B cell (primary cell): Measurements from ENCODE around the gene USP30. TPM values are rescaled to one million over a fixed set of nuclear protein-coding genes. Genes with fewer than 3 reads are reported as not detected.
"Not testable (repeated sequence)": the region's sequence is repeated elsewhere in the genome, so short reads cannot be mapped to it uniquely, and the experiment has no call there.

Source experiments
- ATAC-seq: fragments of 200-7000 bp; cut with Tn5 transposase; one replicate; pipeline ENCODE4 v1.10.0; 2021; ENCODE audit warnings: low read depth, mild to moderate bottlenecking, moderate number of reproducible peaks, moderate library complexity
- CTCF ChIA-PET: fragments of 350-600 bp; sonication (Branson Sonifier 250); formaldehyde crosslinking; loops from one replicate; lab custom pipeline; 2021; ENCODE audit warnings: antibody characterized with exemption, inconsistent platforms; lab: Charles Lee
- POLR2A ChIA-PET: fragments of 350-600 bp; sonication (Branson Sonifier 250); formaldehyde crosslinking; loops from one replicate; lab custom pipeline; 2021; ENCODE audit warnings: antibody characterized with exemption; lab: Charles Lee
- DNase-seq: peaks from one replicate; pipeline ENCODE4 v3.0.0; 2013
- H2AFZ ChIP-seq: 2 replicates; pipeline ENCODE4 v1.6.1; 2012; ENCODE audit warnings: mild to moderate bottlenecking, low read depth, low read length; ENCODE audit not compliant: insufficient read depth, poor library complexity, severe bottlenecking
- H3K27ac ChIP-seq, 2 donors: 1 replicate in 1 of 2; 2 replicates in 1 of 2; pipeline ENCODE4 v1.5.1; 2012 to 2013; ENCODE audit warnings: low read length in 2 of 2, mild to moderate bottlenecking in 2 of 2, moderate library complexity in 1 of 2
- H3K27me3 ChIP-seq, 4 experiments: fragments of 200-600 bp in 1 of 4; sonication (generic) in 1 of 4; replicated peaks in 1 of 4; 1 replicate in 2 of 4; 2 replicates in 2 of 4; pipeline versions ENCODE4 v1.6.1 to v1.7.0; 2013 to 2016; ENCODE audit warnings: low read length in 3 of 4, mild to moderate bottlenecking in 2 of 4, mixed read lengths in 1 of 4, moderate library complexity in 1 of 4; ENCODE audit not compliant: insufficient read depth in 4 of 4, control insufficient read depth in 3 of 4; ENCODE audit errors: control extremely low read depth in 1 of 4
- H3K36me3 ChIP-seq, 2 experiments: replicated peaks in 1 of 2; 1 replicate in 1 of 2; 2 replicates in 1 of 2; pipeline versions ENCODE4 v1.6.1 to v1.7.1; 2013; ENCODE audit warnings: low read length in 1 of 2; ENCODE audit not compliant: insufficient read depth in 2 of 2, control insufficient read depth in 1 of 2; ENCODE audit errors: control extremely low read depth in 1 of 2, extremely low read depth in 1 of 2
- H3K4me1 ChIP-seq, 2 donors: fragments of 200-600 bp in 1 of 2; sonication (generic) in 1 of 2; 1 replicate in 1 of 2; 2 replicates in 1 of 2; pipeline versions ENCODE4 v1.5.1 to v1.6.1; 2013 to 2017; ENCODE audit warnings: low read length in 2 of 2; ENCODE audit not compliant: control insufficient read depth in 2 of 2, insufficient read depth in 2 of 2
- H3K4me2 ChIP-seq: replicated peaks from 2 replicates; pipeline ENCODE3; 2012; ENCODE audit warnings: mild to moderate bottlenecking, low read depth, low read length; ENCODE audit not compliant: poor library complexity, severe bottlenecking
- H3K4me3 ChIP-seq, 5 experiments: fragments of 200-600 bp in 1 of 5; sonication (generic) in 1 of 5; 1 replicate in 3 of 5; 2 replicates in 2 of 5; pipeline versions ENCODE4 v1.5.1 to v1.7.0; 2011 to 2016; ENCODE audit warnings: low read length in 4 of 5, mild to moderate bottlenecking in 4 of 5, low read depth in 2 of 5, control low read depth in 1 of 5, moderate library complexity in 1 of 5; ENCODE audit not compliant: insufficient read depth in 1 of 5; ENCODE audit errors: control extremely low read depth in 1 of 5, extremely low read depth in 1 of 5
- H3K79me2 ChIP-seq: fragments of 200-600 bp; sonication (generic); one replicate; pipeline ENCODE4 v1.6.0; 2016; ENCODE audit warnings: low read length; ENCODE audit not compliant: control insufficient read depth, insufficient read depth
- H3K9ac ChIP-seq: fragments of 200-600 bp; sonication (generic); 2 replicates; pipeline ENCODE4 v1.6.1; 2017; ENCODE audit warnings: mild to moderate bottlenecking, low read length, moderate library complexity
- H3K9me3 ChIP-seq, 3 donors: one replicate each; pipeline versions ENCODE4 v1.6.1 to v1.7.1; 2013; ENCODE audit warnings: low read length in 2 of 3; ENCODE audit not compliant: control insufficient read depth in 2 of 3, insufficient read depth in 1 of 3; ENCODE audit errors: control extremely low read depth in 1 of 3
- H4K20me1 ChIP-seq: 2 replicates; pipeline ENCODE4 v1.6.0; 2012; ENCODE audit warnings: mild to moderate bottlenecking, low read length; ENCODE audit not compliant: insufficient read depth, control insufficient read depth, poor library complexity, severe bottlenecking
- H3K27ac Mint-ChIP-seq: one replicate; pipeline ENCODE4 v1.8.0; 2021; ENCODE audit warnings: mixed read lengths
- H3K27me3 Mint-ChIP-seq: one replicate; pipeline ENCODE4 v1.8.0; 2021; ENCODE audit warnings: mixed read lengths
- H3K4me1 Mint-ChIP-seq: one replicate; pipeline ENCODE4 v1.8.0; 2021; ENCODE audit warnings: mixed read lengths
- H3K4me3 Mint-ChIP-seq: one replicate; pipeline ENCODE4 v1.8.0; 2021; ENCODE audit warnings: mixed read lengths
- H3K9me3 Mint-ChIP-seq: one replicate; pipeline ENCODE4 v1.8.0; 2022; ENCODE audit warnings: mixed read lengths; ENCODE audit not compliant: insufficient read depth
- CTCF ChIP-seq: fragments of 200-600 bp; IDR thresholded peaks from one replicate; pipeline ENCODE4 v1.8.0; 2022; ENCODE audit warnings: antibody characterized with exemption, mild to moderate bottlenecking
- EZH2 ChIP-seq: IDR thresholded peaks from 2 replicates; pipeline ENCODE4 v1.6.1; 2012; ENCODE audit warnings: borderline replicate concordance, low read depth, mild to moderate bottlenecking, moderate library complexity, low read length; ENCODE audit not compliant: insufficient read depth, poor library complexity, severe bottlenecking
- WGBS: methylation state at CpG from one replicate; pipeline ENCODE4 v1.1.5; 2013; ENCODE audit warnings: missing lambda C conversion rate; ENCODE audit not compliant: insufficient coverage; 5-methylcytosine and 5-hydroxymethylcytosine counted together
- intact Hi-C: fragments of 100-400 bp; cut with micrococcal nuclease; formaldehyde crosslinking; loops from one replicate; pipeline ENCODE4 v1.10.0; 2022
- polyA plus RNA-seq: library from polyadenylated mRNA; depleted of rRNA; stranded (reverse); fragments of >200 nt; gene quantifications from 2 replicates; pipeline ENCODE4 v1.2.3, GENCODE V29; 2012
- total RNA-seq, 2 donors: library from RNA; stranded (reverse); fragments of 120-200 nt in 1 of 2; gene quantifications; 1 replicate in 1 of 2; 2 replicates in 1 of 2; pipeline versions ENCODE4 v1.2.3 to v1.2.4, GENCODE V29; 2013 to 2022

The USP30 gene
- total and polyA plus RNA-seq, 2 donors (not counting 1 experiment from before 2014, with no cell fraction given) = 7.2 to 32.5 TPM

GRCh38 chr12:109047081-109047805 is 5.1 kb upstream of the USP30 start:
- no peak overlapping the region for H2AFZ ChIP-seq
- no peak overlapping the region for H3K4me2 ChIP-seq
- intact Hi-C loops = no loop called here
- H3K9me3 Mint-ChIP-seq = no peaks in the 10 kb centered on the region
- no peak for TF ChIP-seq CTCF
- no peak for TF ChIP-seq EZH2
- H3K79me2 ChIP-seq = no peaks in the 10 kb centered on the region
- ATAC-seq (no peak), DNase-seq (no peak)
- POLR2A ChIA-PET = no interaction called here
- H3K27me3 ChIP-seq = peaks cover 0 to 11% (median 0%) of the 10 kb centered on the region in 4 experiments
- no peak overlapping the region for H3K27ac ChIP-seq
- CTCF ChIA-PET = no interaction called here
- no peak overlapping the region for H3K4me3 Mint-ChIP-seq
- H3K4me1 Mint-ChIP-seq = peaks cover 3% of the 10 kb centered on the region
- H3K4me1 ChIP-seq = peaks cover 4 to 6% of the 10 kb centered on the region in 2 donors
- peaks cover 15% of the 10 kb centered on the region for H3K27me3 Mint-ChIP-seq
- WGBS = 90% methylated on average over 4 of the region's 8 CpGs
- H3K36me3 ChIP-seq = no peaks in the 10 kb centered on the region
- no peak overlapping the region for H3K4me3 ChIP-seq
- H3K9ac ChIP-seq = no peak overlapping the region
- H3K27ac Mint-ChIP-seq = no peak overlapping the region
- H3K9me3 ChIP-seq = no peaks in the 10 kb centered on the region
- H4K20me1 ChIP-seq = no peaks in the 10 kb centered on the region

GRCh38 chr12:109048706-109049105 is 3.7 kb upstream of the USP30 start:
- peaks cover 4 to 15% of the 10 kb centered on the region in 2 donors for H3K4me1 ChIP-seq
- H2AFZ ChIP-seq, H3K27me3 ChIP-seq, H3K79me2 ChIP-seq, H3K4me3 Mint-ChIP-seq, H3K27me3 Mint-ChIP-seq, H3K4me2 ChIP-seq, H3K9me3 ChIP-seq, CTCF ChIA-PET, H3K27ac ChIP-seq, DNase-seq, H3K9me3 Mint-ChIP-seq, H3K27ac Mint-ChIP-seq, H4K20me1 ChIP-seq, H3K36me3 ChIP-seq, H3K9ac ChIP-seq, intact Hi-C loops, H3K4me3 ChIP-seq, ATAC-seq: not testable (repeated sequence)
- H3K4me1 Mint-ChIP-seq = peaks cover 13% of the 10 kb centered on the region
- POLR2A ChIA-PET = interaction anchor here (0.7 kb wide), 1 partner anchor 481 kb away, joined by 4 read pairs; no protein-coding TSS in a partner anchor
- WGBS = no CpG with 5 or more reads among the region's 3 CpGs

GRCh38 chr12:109049794-109050193 is 2.6 kb upstream of the USP30 start:
- H3K27me3 ChIP-seq, H3K79me2 ChIP-seq, H3K27ac ChIP-seq, H3K9me3 ChIP-seq, CTCF ChIA-PET, DNase-seq, H3K27me3 Mint-ChIP-seq, H3K9ac ChIP-seq, H3K4me2 ChIP-seq, H2AFZ ChIP-seq, H4K20me1 ChIP-seq, POLR2A ChIA-PET, H3K36me3 ChIP-seq, ATAC-seq, H3K9me3 Mint-ChIP-seq, H3K27ac Mint-ChIP-seq, H3K4me3 ChIP-seq, H3K4me3 Mint-ChIP-seq: not testable (repeated sequence)
- whole genome bisulfite sequencing = 83% methylated on average over 8 of the region's 8 CpGs
- intact Hi-C loops = loop anchor here (5.0 kb wide), 1 partner anchor 317 kb away; the partner anchor contains the start of gene CORO1C
- H3K4me1 Mint-ChIP-seq = peaks cover 20% of the 10 kb centered on the region
- H3K4me1 ChIP-seq = peaks cover 8 to 24% of the 10 kb centered on the region in 2 donors
